Measurements from ENCODE around the gene ELL.

The ELL gene

GRCh38 chr19:18487576-18488402, 34.1 kb downstream of the ELL start:
- DNase-seq, result no peak

- DNase-seq, result no peak
Measured at GRCh38 chr19:18486746-18487145, 35.1 kb downstream of the ELL start.

- no peak for DNase-seq
Measured at GRCh38 chr19:18484992-18485391, 36.9 kb downstream of the ELL start.

- peak; percentile 16 for DNase-seq
Measured at GRCh38 chr19:18483119-18483890, 38.6 kb downstream of the ELL start.

- DNase-seq, result no peak
Measured at GRCh38 chr19:18481505-18482222, 40.2 kb downstream of the ELL start.

- peak; percentile 39 for DNase-seq
Measured at GRCh38 chr19:18480006-18480691, 41.7 kb downstream of the ELL start.

GRCh38 chr19:18478545-18479311, 43.1 kb downstream of the ELL start:
- no peak for DNase-seq

DNA sequence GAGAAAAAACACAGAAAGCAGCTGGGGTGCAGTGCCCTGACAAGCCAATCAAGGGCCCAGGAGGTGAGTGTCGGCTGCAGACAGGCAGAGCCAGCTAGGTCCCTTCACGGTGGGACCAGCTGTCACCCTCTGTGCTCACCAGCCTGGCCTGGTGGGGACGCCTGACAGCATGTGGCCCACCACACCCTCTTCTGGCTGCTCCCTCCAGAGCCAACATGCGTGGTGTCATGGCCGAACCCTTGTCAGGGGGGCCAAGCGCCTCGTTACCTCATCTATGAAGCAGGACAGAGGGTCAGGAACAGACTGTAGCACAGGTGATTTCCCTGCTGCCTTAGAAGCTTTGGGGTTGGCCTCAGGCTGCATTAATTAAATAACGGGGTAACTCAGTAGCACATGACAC, 43.9 kb downstream of the ELL start:
- DNase-seq, result no peak

DNA sequence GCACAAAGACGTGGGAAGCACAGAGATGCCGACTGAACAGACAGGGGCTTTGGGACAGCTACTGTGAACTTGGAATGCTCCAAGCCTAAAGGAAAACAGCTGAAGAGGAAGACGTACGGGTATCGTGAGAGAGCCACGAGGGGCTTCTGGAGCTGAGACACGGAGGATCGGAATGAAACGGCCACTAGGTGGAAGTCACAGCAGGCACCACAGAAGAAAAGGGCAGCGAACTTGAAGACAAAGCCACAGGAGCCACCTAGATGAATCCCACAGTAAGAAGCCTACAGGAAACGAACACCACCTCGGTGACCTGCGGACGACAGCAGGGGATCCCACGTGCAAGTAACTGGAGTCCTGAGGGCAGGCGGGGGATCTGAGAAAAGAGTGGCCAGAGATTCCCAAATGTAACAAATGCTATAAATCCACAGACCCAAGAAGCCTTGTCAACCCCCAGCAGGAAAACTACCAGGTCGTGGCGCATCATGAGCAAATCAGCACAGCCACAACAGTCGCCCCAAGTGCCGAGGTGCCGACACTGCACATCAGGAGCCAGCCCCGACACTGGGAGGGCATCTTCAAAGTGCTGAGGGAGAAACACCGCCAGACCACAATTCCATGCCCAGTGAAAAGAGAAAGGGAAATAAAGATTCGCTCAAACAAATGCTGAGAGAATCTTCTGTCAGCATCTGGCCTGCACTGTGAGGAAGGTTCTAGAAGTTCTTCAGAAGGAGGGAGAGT, 44.7 kb downstream of the ELL start:
- no peak for DNase-seq

- DNase-seq, result no peak
Measured at GRCh38 chr19:18476507-18477041, 45.3 kb downstream of the ELL start.

DNA sequence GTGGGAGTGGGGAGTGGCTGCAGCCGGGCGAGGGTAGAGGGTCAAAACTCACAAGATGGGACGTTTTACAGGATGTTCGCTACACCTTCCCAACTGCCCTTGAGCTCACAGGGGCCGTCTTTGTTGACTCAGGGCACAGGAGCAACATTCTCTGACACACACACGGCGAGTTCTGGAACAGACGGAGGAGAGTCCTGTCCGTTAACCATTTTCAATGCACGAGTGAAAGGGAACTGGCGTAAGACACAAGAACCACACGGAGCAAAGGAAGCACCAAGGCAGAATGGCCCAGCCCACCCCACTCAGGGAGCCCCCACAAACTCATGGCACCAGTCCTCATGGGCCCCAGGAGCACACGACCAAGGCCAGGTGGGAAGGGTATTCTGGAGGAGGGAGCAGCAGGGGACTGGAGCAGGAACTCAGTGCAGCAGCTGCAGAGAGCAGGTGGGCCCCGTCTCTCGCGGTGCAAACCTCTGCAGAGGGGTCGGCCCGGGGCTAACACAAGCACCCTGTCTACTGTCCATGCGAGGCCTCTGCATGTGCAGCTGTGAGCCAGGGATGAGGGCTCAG, 46.0 kb downstream of the ELL start:
- no peak for DNase-seq

DNA sequence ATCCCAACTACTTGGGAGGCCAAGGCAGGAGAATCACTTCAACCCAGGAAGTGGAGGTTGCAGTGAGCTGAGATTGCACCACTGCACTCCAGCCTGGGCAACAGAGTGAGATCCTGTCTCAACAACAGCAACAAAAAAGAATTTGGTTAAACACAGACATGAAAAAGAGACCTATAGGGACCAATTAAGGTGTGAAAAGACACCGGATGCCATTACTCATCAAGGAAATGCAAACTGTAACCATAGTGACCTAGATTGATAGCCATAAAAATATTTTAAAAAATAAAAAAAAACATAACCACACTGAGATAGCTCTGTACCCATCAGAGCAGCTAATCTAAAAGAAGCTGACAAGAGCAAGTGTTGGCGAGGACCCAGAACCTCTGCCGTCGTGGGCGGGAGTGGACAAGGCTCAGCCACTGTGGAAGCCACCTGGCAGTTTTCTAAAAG, 46.8 kb downstream of the ELL start:
- DNase-seq, result no peak

- no peak for DNase-seq
Measured at GRCh38 chr19:18474366-18474887, 47.4 kb downstream of the ELL start.

DNA sequence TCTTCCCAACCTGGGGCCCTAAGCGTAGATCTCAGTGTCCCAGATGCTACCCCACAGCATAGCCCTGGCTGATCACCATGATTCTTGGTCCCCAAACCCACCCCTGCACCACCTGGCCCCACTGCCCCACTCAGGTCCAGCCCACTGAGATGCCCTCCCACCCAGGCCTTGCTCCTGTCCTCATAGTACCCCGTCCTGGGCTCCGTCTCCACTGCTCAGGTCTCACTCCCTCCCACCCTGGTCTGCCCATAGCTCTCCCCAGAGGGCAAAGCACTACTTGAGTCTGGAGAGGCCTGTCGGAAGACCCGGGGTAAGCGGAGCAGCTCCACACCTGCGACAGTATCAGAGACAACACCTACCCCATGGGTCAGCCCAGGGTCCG, 48.2 kb downstream of the ELL start:
- no peak for DNase-seq

- no peak for DNase-seq
Measured at GRCh38 chr19:18473003-18473705, 48.7 kb downstream of the ELL start.

DNA sequence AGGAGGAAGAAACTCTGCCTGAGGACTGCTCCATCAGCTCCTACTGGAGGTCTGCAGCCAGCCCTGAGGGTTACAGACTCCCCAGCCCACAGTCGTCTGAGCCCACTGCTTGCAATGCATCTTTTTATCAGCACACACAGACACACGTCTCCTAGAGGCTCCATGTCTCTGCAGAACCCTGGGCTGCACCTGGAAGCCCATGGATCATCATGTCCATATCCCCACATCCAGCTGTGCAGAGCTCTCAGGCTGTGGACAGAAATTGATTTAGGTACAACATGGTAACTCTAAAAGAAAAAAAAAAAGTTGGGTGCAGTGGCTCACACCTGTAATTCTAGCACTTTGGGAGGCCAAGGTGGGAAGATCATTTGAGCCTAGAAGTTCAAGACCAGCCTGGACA, 51.1 kb downstream of the ELL start:
- DNase-seq, result no peak

- DNase-seq, result no peak
Measured at GRCh38 chr19:18469069-18469846, 52.6 kb downstream of the ELL start.

DNA sequence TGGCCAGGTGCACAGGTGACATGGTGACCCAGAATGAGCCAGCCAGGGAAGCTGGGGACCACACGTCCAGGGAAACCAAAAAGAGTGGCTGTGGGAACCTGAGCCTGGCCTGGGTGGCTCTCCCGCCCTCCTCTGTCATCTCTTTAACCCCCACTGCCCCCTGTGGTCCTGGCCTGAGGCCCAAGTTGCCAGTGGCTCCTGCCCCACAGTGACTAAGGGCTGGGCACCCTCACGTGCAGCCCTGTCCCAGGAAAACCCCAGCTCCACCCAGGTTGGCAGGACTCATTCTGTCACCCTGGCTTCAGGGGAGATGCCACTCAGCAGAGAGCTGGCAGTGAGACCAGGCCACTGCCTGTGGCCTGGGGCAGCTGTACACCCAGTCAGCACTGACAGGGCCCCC, 53.4 kb downstream of the ELL start:
- no peak for DNase-seq

- DNase-seq, result no peak
Measured at GRCh38 chr19:18467978-18468377, 53.9 kb downstream of the ELL start.

All from NCI-H774 (cell line).